GM12874 (cell line): ENCODE data around the gene ATP5F1E.

Experiments
- CTCF ChIP-seq: IDR thresholded peaks from 2 replicates; pipeline ENCODE4 v1.5.1; 2011; ENCODE audit warnings: low read depth, mild to moderate bottlenecking, control low read depth, low read length, moderate library complexity; ENCODE audit not compliant: insufficient read depth

ATP5F1E gene

GRCh38 chr20:59051666-59052185, 19.6 kb upstream of the ATP5F1E start:
- no peak for TF ChIP-seq CTCF

GRCh38 chr20:59050437-59050836, 18.3 kb upstream of the ATP5F1E start:
- no peak for TF ChIP-seq CTCF

- TF ChIP-seq CTCF, result no peak
These were observed 16.5 kb upstream of the ATP5F1E start for GRCh38 chr20:59048681-59049030.

- no peak for TF ChIP-seq CTCF
These were observed 16.0 kb upstream of the ATP5F1E start for GRCh38 chr20:59047938-59048680.

GRCh38 chr20:59046862-59047261, 14.7 kb upstream of the ATP5F1E start:
- TF ChIP-seq CTCF, result no peak

GRCh38 chr20:59044796-59045195, 12.7 kb upstream of the ATP5F1E start:
- TF ChIP-seq CTCF, result no peak

- TF ChIP-seq CTCF, result no peak
These were observed 12.2 kb upstream of the ATP5F1E start for GRCh38 chr20:59044295-59044694.

GRCh38 chr20:59043698-59044097, 11.6 kb upstream of the ATP5F1E start:
- no peak for TF ChIP-seq CTCF
